HG03064 (cell line): ENCODE measurements around the gene LRTM1.

Experiments used
- ATAC-seq: cut with Tn5 transposase; IDR thresholded peaks from one replicate; pipeline ENCODE4 v1.9.1; 2021; ENCODE audit warnings: low read depth; ENCODE audit not compliant: unreplicated experiment

LRTM1 gene

GRCh38 chr3:54941690-54942362 lies 14.0 kb upstream of the LRTM1 start:
- ATAC-seq = no peak

- no peak for ATAC-seq
These were observed 13.1 kb upstream of the LRTM1 start for GRCh38 chr3:54940971-54941370.

GRCh38 chr3:54939557-54940300 lies 11.9 kb upstream of the LRTM1 start:
- no peak for ATAC-seq

- no peak for ATAC-seq
These were observed 8.7 kb upstream of the LRTM1 start for GRCh38 chr3:54936561-54936960.

- ATAC-seq = no peak
These were observed 8.0 kb upstream of the LRTM1 start for GRCh38 chr3:54935869-54936268.

- no peak for ATAC-seq
These were observed 4.7 kb upstream of the LRTM1 start for GRCh38 chr3:54932606-54933005.

DNA sequence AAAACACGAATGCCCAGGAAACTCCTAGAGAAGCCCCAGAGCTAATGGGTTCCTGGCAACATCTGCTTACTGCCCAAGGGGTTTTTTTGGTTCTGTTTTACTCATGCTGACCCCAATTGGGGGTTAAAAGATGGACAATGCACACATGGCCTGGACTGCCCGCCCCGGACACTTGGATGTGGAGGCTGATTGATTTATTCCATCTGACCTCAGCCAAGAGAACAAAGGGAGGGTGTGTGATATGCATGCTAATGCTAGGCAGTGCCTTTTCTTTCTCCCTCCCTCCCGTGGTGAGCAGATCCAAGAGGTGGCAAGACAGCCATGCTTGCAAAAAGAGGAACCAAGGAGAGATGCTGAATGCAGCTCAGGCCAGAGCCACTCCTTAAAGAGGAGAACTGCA lies 3.3 kb upstream of the LRTM1 start:
- no peak for ATAC-seq

- ATAC-seq = no peak
These were observed 9.3 kb downstream of the LRTM1 start for GRCh38 chr3:54918516-54918915.

DNA sequence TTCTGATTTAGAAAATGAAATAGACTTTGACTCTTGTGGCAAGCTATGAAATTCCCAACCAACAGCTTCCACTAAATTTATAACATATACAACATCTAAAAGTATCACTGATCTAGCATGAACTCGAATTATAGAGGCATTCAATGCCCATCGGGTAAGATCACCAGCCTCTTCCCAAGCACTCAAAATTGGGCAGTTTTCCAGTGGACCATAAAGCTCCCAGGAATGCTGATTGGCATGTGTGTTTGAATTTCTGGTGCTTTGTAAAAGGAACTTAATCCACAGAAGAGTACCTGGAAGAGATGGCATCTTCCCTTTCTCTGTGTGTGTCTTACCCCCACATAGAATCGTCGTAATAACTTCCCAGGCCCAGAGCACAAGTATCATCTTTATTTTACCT lies 10.0 kb downstream of the LRTM1 start:
- ATAC-seq = no peak

GRCh38 chr3:54917174-54917573 lies 10.7 kb downstream of the LRTM1 start:
- ATAC-seq = no peak

DNA sequence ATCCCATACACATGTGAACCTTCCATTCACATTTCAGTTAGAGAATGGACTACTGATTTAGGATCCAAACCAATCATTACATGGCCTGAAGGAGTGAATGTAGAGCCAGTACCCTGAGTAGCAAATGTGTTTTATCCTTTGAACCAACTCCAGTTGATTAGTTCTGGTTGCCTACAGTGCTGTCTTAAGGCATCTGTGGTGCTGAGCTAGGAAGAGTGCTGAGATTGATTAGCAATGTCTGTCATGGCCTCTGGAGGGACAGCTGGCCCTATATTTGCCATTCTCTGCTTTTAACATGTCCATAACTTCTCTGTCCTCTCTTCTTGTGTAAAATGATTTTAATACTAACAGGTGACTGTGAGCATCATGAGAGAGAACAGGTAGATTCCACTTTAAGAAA lies 11.1 kb downstream of the LRTM1 start:
- no peak for ATAC-seq

- ATAC-seq = no peak
These were observed 11.9 kb downstream of the LRTM1 start for GRCh38 chr3:54915976-54916375.

DNA sequence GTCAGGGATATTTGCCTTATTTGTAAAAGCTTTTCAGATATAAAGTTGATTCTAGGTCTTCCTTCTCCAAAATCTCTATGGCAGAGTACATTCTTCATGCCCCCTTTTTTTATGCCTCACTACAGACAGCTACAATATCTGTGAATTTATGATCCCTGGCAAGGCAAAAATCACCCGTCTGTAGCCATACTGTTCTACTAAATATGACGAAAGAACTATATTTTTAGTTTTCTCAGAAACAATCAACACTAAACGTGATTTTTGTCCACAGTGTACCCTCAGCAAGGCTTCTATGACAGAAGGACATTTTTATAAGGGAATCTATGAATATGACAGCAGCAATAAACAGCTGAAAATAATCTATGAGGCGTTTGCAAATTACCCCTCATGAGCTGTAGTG lies 12.7 kb downstream of the LRTM1 start:
- ATAC-seq = no peak

DNA sequence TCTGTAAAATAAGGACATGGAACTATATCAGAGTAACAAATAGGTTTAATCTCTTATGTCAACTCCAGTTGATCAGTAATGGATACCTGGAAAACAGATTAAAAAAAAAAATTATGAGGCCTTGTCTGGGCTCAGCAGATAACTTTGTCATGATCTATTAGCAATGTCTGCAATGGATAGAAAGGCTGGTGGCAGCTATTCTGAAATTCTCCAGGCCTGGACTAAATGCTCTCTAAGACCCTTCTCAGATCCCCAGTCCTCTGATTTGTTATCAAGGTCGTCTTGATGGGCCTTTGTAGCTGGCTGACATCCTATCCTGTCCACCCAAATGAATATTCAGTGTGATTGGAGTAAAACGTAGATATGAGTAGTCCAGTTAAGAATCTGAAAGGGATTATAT lies 13.7 kb downstream of the LRTM1 start:
- no peak for ATAC-seq

DNA sequence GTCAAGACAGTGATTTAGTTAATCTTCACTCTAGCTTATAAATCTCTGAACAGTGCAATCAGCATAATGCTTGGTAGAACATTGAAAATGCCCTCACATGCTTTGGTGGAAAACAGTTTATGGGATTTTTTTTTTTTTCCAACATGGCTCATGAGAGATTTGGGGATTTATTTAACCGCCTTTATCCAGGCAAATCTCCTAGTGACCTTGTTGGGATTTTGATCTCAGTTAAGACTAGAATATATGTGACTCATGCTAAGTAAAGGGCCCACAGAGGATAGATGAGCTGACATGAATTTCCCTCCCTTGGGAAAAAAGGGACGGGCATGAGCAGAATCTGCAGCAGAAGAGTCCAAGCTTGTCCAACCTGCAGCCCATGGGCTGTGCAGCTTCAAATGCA lies 18.7 kb downstream of the LRTM1 start:
- no peak for ATAC-seq

DNA sequence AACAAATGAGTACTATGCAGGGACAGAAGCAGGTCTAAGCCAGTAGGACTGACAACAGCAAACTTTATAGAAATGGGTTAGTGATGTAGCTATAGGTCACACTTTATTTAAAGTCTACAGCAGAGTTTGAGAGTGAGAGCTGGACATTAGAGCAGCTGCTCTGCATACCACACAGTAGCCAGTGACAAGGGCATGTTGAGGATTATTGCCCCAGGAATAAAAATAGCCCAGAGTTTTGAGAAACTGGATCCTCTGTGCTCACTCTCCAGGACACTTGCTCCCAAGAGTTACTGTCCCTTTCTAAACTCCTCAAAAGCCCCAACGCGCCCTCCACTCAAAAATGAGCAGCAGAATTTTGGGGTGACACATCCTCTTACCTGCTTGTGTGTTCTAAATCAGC lies 21.1 kb downstream of the LRTM1 start:
- ATAC-seq = no peak

GRCh38 chr3:54905920-54906319 lies 21.9 kb downstream of the LRTM1 start:
- no peak for ATAC-seq

DNA sequence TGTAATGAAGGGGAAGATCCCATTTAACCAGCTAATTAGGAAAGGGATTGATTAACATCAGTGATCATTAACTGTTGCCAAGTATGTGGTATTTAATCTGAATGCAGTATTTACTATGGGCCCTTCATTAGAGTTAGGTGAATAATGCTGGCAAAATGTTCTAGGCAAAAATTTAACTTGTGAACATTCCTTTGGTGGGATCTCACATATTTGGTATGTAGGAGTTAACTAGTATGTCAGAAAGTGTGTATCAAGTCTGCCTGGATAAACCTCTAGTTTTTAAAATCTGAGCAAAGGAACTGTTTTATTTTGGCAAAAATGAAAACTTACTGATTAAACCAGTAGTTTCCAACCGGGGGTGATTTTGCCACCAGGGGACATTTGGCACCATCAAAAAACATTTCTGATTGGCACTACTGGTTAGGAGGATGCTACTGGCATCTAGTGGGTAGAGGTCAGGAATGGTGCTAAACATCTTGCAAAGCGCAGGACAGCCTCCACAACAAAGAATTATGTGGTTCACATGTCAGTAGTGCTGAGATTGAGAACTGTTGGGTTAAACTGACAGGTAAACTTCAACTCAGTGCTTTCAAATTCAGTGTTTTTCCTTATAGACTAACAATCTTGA lies 22.5 kb downstream of the LRTM1 start:
- no peak for ATAC-seq

DNA sequence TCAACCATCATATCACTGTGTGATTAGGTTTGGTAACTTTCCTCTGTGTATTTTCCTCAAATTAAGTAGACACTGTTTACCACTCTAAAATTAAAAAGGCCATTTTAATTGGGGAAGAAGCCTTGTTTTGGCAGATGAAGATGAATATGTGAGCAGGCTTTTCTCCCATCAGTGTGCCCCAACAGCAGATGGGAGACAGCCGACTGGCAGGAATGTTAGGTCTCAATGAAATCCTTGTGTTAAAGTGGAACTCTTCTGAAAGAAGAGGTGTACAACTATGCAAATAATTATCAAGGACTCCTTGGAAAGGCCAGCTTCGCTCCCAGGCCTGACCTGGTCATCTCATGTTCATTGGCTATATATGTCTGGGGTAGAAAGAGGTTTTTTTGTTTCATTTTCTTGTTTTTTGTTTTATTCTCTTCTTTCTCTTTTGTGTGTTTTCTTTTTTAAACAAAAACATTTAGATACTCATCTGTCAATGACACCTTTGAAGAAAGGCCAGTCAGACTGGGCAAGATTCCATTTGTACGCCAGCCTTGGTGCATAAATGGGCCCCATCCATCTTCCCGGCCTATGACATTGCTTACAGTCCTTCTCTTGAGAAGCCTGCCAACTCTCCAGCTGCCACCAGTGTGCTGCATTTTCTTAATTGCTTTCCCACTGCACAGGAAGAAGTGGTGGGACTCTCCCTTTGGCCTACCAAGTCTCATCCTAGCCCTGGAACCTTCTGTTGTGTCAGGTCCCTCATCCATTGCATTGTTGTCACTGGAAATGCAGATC lies 25.8 kb downstream of the LRTM1 start:
- ATAC-seq = no peak

DNA sequence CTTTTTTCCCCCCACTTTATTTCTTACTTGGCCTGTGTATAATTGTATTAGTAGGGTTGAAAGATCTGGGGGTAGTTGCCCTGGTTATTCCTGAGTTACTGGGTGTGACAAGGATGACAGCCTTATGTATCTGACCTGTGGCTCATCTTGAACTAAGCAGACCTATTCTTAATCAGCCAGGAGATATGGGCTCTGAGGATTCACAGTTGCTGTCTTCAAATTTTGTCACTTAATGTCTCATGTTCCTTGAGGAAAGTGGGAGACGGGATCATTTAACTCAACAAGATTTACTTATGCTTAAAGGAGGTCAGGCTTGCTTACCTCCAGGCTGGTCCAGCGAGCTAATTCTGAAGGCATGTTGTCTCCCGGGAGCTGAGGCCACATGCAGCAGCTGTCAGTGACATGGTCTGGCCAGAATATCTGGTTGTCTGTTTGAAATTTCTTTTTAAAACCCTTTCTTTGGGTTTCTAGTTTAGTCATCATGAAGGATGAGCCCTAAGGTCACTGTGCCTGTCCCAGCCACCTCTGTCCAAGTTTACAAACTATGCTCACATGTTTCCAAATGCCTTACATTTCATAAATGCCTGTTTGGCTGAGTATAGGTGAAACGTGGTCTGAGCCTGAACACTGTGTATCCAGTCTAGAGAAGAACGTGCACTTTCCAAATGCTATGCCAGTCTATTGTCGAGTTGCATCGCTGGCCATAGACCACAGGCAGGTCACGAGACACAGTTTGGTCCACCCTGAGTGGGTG lies 26.8 kb downstream of the LRTM1 start:
- ATAC-seq = no peak
